GM19455 (cell line): ENCODE data around the gene TSNAXIP1.
A peak's percentile ranks its signal among the peaks of the same experiment; 100 is the strongest.

Experiments used
- ATAC-seq: cut with Tn5 transposase; IDR thresholded peaks from one replicate; pipeline ENCODE4 v1.9.1; 2021; ENCODE audit not compliant: unreplicated experiment

Gene TSNAXIP1

GRCh38 chr16:67782567-67783352 lies 23.9 kb upstream of the TSNAXIP1 start:
- no peak for ATAC-seq

- no peak for ATAC-seq
Observed at GRCh38 chr16:67783353-67783725, 23.4 kb upstream of the TSNAXIP1 start.

GRCh38 chr16:67786491-67786890 lies 20.2 kb upstream of the TSNAXIP1 start:
- no peak for ATAC-seq

- ATAC-seq, result no peak
Observed at GRCh38 chr16:67790071-67790470, 16.6 kb upstream of the TSNAXIP1 start.

GRCh38 chr16:67796099-67796718 lies 10.5 kb upstream of the TSNAXIP1 start:
- ATAC-seq, result no peak

- no peak for ATAC-seq
Observed at GRCh38 chr16:67800338-67800926, 6.3 kb upstream of the TSNAXIP1 start.

GRCh38 chr16:67801241-67801640 lies 5.4 kb upstream of the TSNAXIP1 start:
- ATAC-seq, result no peak

GRCh38 chr16:67801883-67802282 lies 4.8 kb upstream of the TSNAXIP1 start:
- ATAC-seq, result no peak

GRCh38 chr16:67803894-67804293 lies 2.8 kb upstream of the TSNAXIP1 start:
- no peak for ATAC-seq

- no peak for ATAC-seq
Observed at GRCh38 chr16:67804853-67805542, 1.7 kb upstream of the TSNAXIP1 start.

- peak; percentile 1 for ATAC-seq
Observed at GRCh38 chr16:67805718-67806427, 816 bp upstream of the TSNAXIP1 start.

GRCh38 chr16:67807148-67807682 lies 526 bp downstream of the TSNAXIP1 start:
- no peak for ATAC-seq

- no peak for ATAC-seq
Observed at GRCh38 chr16:67811899-67812298, 5.2 kb downstream of the TSNAXIP1 start.

GRCh38 chr16:67814567-67814966 lies 7.9 kb downstream of the TSNAXIP1 start:
- no peak for ATAC-seq

- ATAC-seq, result no peak
Observed at GRCh38 chr16:67820608-67821259, 14.0 kb downstream of the TSNAXIP1 start.

GRCh38 chr16:67822511-67822910 lies 15.8 kb downstream of the TSNAXIP1 start:
- ATAC-seq, result no peak

- ATAC-seq, result no peak
Observed at GRCh38 chr16:67825119-67825518, 18.4 kb downstream of the TSNAXIP1 start.

- no peak for ATAC-seq
Observed at GRCh38 chr16:67825906-67826305, 19.2 kb downstream of the TSNAXIP1 start.

GRCh38 chr16:67828651-67829050 lies 22.0 kb downstream of the TSNAXIP1 start:
- ATAC-seq, result no peak

- ATAC-seq, result no peak
Observed at GRCh38 chr16:67833030-67833414, 26.3 kb downstream of the TSNAXIP1 start.
